SK-N-SH (cell line): ENCODE data around the gene MPDZ. TPM values are rescaled to one million over a fixed set of nuclear protein-coding genes. Genes with fewer than 3 reads are reported as not detected.

Experiments
- CTCF ChIA-PET: fragments of 300-600, 350-600 bp; formaldehyde crosslinking; extraction: SDS; loops from one replicate; lab custom pipeline; 2021; lab: Yijun Ruan, JAX
- POLR2A ChIA-PET: fragments of 350-600 bp; sonication (Branson Sonifier 250); formaldehyde crosslinking; extraction: SDS; loops from one replicate; lab custom pipeline; 2020; ENCODE audit warnings: antibody characterized with exemption, inconsistent platforms; lab: Yijun Ruan, JAX
- DNase-seq: peaks from one replicate; pipeline ENCODE4 v3.0.0; 2012
- H2AFZ ChIP-seq: fragments of 200-600 bp; sonication (generic); 2 replicates; pipeline ENCODE4 v1.8.1; 2016; ENCODE audit warnings: antibody characterized with exemption, mild to moderate bottlenecking, low read depth
- H3F3A ChIP-seq: fragments of 200-600 bp; sonication (generic); replicated peaks from 2 replicates; pipeline ENCODE3; 2016; ENCODE audit warnings: antibody characterized with exemption, mild to moderate bottlenecking; ENCODE audit not compliant: insufficient read depth
- H3K27ac ChIP-seq, 2 experiments: fragments of 200-500 bp in 1 of 2; fragments of 200-600 bp in 1 of 2; sonication (Bioruptor generic) in 1 of 2; sonication (generic), shearing (Covaris generic) in 1 of 2; 2 replicates each; pipeline versions ENCODE4 v1.5.1 to v1.6.1; 2014 to 2016; ENCODE audit warnings: low read depth in 2 of 2, inconsistent platforms in 1 of 2, low read length in 1 of 2, mild to moderate bottlenecking in 1 of 2, mixed read lengths in 1 of 2
- H3K27me3 ChIP-seq: fragments of 200-600 bp; sonication (generic), shearing (Covaris generic); 2 replicates; pipeline ENCODE4 v1.6.1; 2016; ENCODE audit warnings: mixed run types; ENCODE audit not compliant: insufficient read depth
- H3K36me3 ChIP-seq, 2 experiments: fragments of 200-500 bp in 1 of 2; fragments of 200-600 bp in 1 of 2; sonication (Bioruptor generic) in 1 of 2; sonication (generic) in 1 of 2; replicated peaks in 1 of 2; 2 replicates each; pipeline versions ENCODE3 to v1.5.1; 2014 to 2016; ENCODE audit warnings: low read length in 1 of 2, mild to moderate bottlenecking in 1 of 2; ENCODE audit not compliant: insufficient read depth in 2 of 2, control insufficient read depth in 1 of 2
- H3K4me1 ChIP-seq, 2 experiments: fragments of 200-500 bp in 1 of 2; fragments of 200-600 bp in 1 of 2; sonication (Bioruptor generic) in 1 of 2; sonication (generic), shearing (Covaris generic) in 1 of 2; 2 replicates each; pipeline versions ENCODE4 v1.5.1 to v1.6.1; 2014 to 2016; ENCODE audit warnings: low read depth in 1 of 2, low read length in 1 of 2, mixed run types in 1 of 2; ENCODE audit not compliant: insufficient read depth in 2 of 2, control insufficient read depth in 1 of 2
- H3K4me2 ChIP-seq: fragments of 200-600 bp; sonication (generic), shearing (Covaris generic); 2 replicates; pipeline ENCODE4 v1.6.1; 2017; ENCODE audit warnings: mixed run types
- H3K4me3 ChIP-seq, 2 experiments: fragments of 200-500 bp in 1 of 2; fragments of 200-600 bp in 1 of 2; sonication (Bioruptor generic) in 1 of 2; sonication (generic), shearing (Covaris generic) in 1 of 2; 2 replicates each; pipeline versions ENCODE4 v1.5.1 to v1.8.1; 2014 to 2016; ENCODE audit warnings: low read depth in 2 of 2, inconsistent platforms in 1 of 2, low read length in 1 of 2, mild to moderate bottlenecking in 1 of 2, mixed read lengths in 1 of 2, moderate library complexity in 1 of 2
- H3K79me2 ChIP-seq: fragments of 200-600 bp; sonication (generic); 2 replicates; pipeline ENCODE4 v1.8.1; 2017; ENCODE audit warnings: mild to moderate bottlenecking; ENCODE audit not compliant: insufficient read depth
- H3K9ac ChIP-seq: fragments of 200-600 bp; sonication (generic); 2 replicates; pipeline ENCODE4 v1.6.1; 2017; ENCODE audit warnings: mixed run types
- H3K9me2 ChIP-seq: fragments of 200-600 bp; sonication (generic); 2 replicates; pipeline ENCODE4 v1.6.1; 2017; ENCODE audit warnings: mixed run types
- H3K9me3 ChIP-seq: fragments of 200-600 bp; sonication (generic); 2 replicates; pipeline ENCODE4 v1.6.1; 2017; ENCODE audit warnings: mixed run types, mild to moderate bottlenecking, moderate library complexity
- H4K20me1 ChIP-seq: fragments of 200-600 bp; sonication (generic); 2 replicates; pipeline ENCODE4 v1.6.1; 2017; ENCODE audit warnings: mild to moderate bottlenecking, mixed run types; ENCODE audit not compliant: insufficient read depth
- CHD2 ChIP-seq: fragments of 150-350 bp; IDR thresholded peaks from 2 replicates; pipeline ENCODE4 v1.6.1; 2018; ENCODE audit warnings: low read length; ENCODE audit not compliant: partially characterized antibody
- FOSL2 ChIP-seq: IDR thresholded peaks from 2 replicates; pipeline ENCODE4 v1.4.0; 2012; ENCODE audit warnings: low read depth, mild to moderate bottlenecking, moderate library complexity, borderline replicate concordance
- FOXJ3 ChIP-seq: sonication (generic); formaldehyde crosslinking; IDR thresholded peaks from 2 replicates; pipeline ENCODE4 v1.5.1; 2020; ENCODE audit warnings: mild to moderate bottlenecking, missing genetic modification reagents
- FOXM1 ChIP-seq: IDR thresholded peaks from 2 replicates; pipeline ENCODE4 v1.4.0; 2012; ENCODE audit warnings: low read depth, mild to moderate bottlenecking
- GABPA ChIP-seq: IDR thresholded peaks from 2 replicates; pipeline ENCODE4 v1.4.0; 2012; ENCODE audit warnings: low read depth, mild to moderate bottlenecking
- JUND ChIP-seq: IDR thresholded peaks from 2 replicates; pipeline ENCODE4 v1.4.0; 2012
- MAX ChIP-seq: IDR thresholded peaks from 2 replicates; pipeline ENCODE4 v1.4.0; 2012; ENCODE audit warnings: low read depth
- MEF2A ChIP-seq: IDR thresholded peaks from 2 replicates; pipeline ENCODE4 v1.4.0; 2012; ENCODE audit warnings: low read depth, borderline replicate concordance
- MXI1 ChIP-seq: IDR thresholded peaks from 2 replicates; pipeline ENCODE4 v1.6.1; 2012; ENCODE audit warnings: mild to moderate bottlenecking, low read depth, low read length, improper control_type of control experiment
- NRF1 ChIP-seq: IDR thresholded peaks from 2 replicates; pipeline ENCODE4 v1.6.1; 2012; ENCODE audit warnings: low read depth, mild to moderate bottlenecking, low read length
- REST ChIP-seq: IDR thresholded peaks from 2 replicates; pipeline ENCODE4 v1.6.1; 2012; ENCODE audit warnings: mild to moderate bottlenecking, low read depth, low read length, moderate library complexity
- SIN3A ChIP-seq: IDR thresholded peaks from 2 replicates; pipeline ENCODE4 v1.6.1; 2012; ENCODE audit warnings: low read depth, mild to moderate bottlenecking, low read length, moderate library complexity, borderline replicate concordance
- TAF1 ChIP-seq: IDR thresholded peaks from 2 replicates; pipeline ENCODE4 v1.6.1; 2012; ENCODE audit warnings: low read depth, mild to moderate bottlenecking, low read length, moderate library complexity, borderline replicate concordance
- TCF12 ChIP-seq: IDR thresholded peaks from 2 replicates; pipeline ENCODE4 v1.4.0; 2012
- TEAD4 ChIP-seq: IDR thresholded peaks from 2 replicates; pipeline ENCODE4 v1.4.0; 2012; ENCODE audit warnings: mild to moderate bottlenecking, borderline replicate concordance; ENCODE audit not compliant: insufficient read depth
- USF1 ChIP-seq: IDR thresholded peaks from 2 replicates; pipeline ENCODE4 v1.4.0; 2012; ENCODE audit warnings: low read depth, borderline replicate concordance
- USF2 ChIP-seq: fragments of 150-350 bp; IDR thresholded peaks from 2 replicates; pipeline ENCODE4 v1.6.1; 2017; ENCODE audit warnings: antibody characterized with exemption, low read length, low read depth, borderline replicate concordance
- YY1 ChIP-seq: IDR thresholded peaks from 2 replicates; pipeline ENCODE4 v1.4.0; 2012; ENCODE audit warnings: low read depth, mild to moderate bottlenecking
- ZBTB33 ChIP-seq: IDR thresholded peaks from 2 replicates; pipeline ENCODE4 v1.4.0; 2012; ENCODE audit warnings: low read depth, borderline replicate concordance
- WGBS: methylation state at CpG from one replicate; pipeline ENCODE4 v1.1.6; 2017; ENCODE audit warnings: low lambda C conversion rate; 5-methylcytosine and 5-hydroxymethylcytosine counted together
- polyA plus RNA-seq, 3 experiments: library from polyadenylated mRNA; depleted of rRNA; stranded (reverse); fragments of >200 nt; gene quantifications; 2 replicates each; pipeline ENCODE4 v1.2.3, GENCODE V29; 2012

MPDZ gene
- polyA plus RNA-seq, 1 of the 3 experiments (the other 2 are of a cell fraction): 20.5 TPM

- H2AFZ ChIP-seq: no peak overlapping the region
- POLR2A ChIA-PET: no interaction called here
- H3F3A ChIP-seq: no peaks in the 10 kb centered on the region
- H3K9ac ChIP-seq: no peak overlapping the region
- peaks cover 0 to 8% of the 10 kb centered on the region in 2 experiments; a peak in 2 of 4 replicates for H3K4me1 ChIP-seq
- CTCF ChIA-PET: no interaction called here
- H3K4me3 ChIP-seq: no peak overlapping the region
- H3K27ac ChIP-seq: no peak overlapping the region
- H3K36me3 ChIP-seq: peaks cover 26 to 65% of the 10 kb centered on the region in 2 experiments
- H3K9me2 ChIP-seq: no peaks in the 10 kb centered on the region
- no peaks in the 10 kb centered on the region for H3K27me3 ChIP-seq
- H3K79me2 ChIP-seq: no peaks in the 10 kb centered on the region
- no peak for DNase-seq
- H3K9me3 ChIP-seq: no peaks in the 10 kb centered on the region
- TF ChIP-seq USF2: no peak
- no peak for TF ChIP-seq FOXM1
- no peak for TF ChIP-seq GABPA
- no peak for TF ChIP-seq TCF12
- TF ChIP-seq SIN3A: no peak
- TF ChIP-seq FOSL2: no peak
- no peak for TF ChIP-seq REST
- no peak for TF ChIP-seq NRF1
- TF ChIP-seq TAF1: no peak
- TF ChIP-seq FOXJ3 (CRISPR knock-in tag): no peak
- TF ChIP-seq MAX: no peak
- no peak for TF ChIP-seq MEF2A
- no peak for TF ChIP-seq ZBTB33
- no peak for TF ChIP-seq CHD2
- no peak for TF ChIP-seq USF1
- TF ChIP-seq JUND: no peak
- no peak for TF ChIP-seq TEAD4
- TF ChIP-seq YY1: no peak
- TF ChIP-seq MXI1: no peak
- 98% methylated on average over 2 of the region's 2 CpGs for WGBS
- H4K20me1 ChIP-seq: no peaks in the 10 kb centered on the region
- H3K4me2 ChIP-seq: no peak overlapping the region
Observed at GRCh38 chr9:13166996-13167395, 112.5 kb downstream of the MPDZ start.
